Epithelial cell of prostate (primary cell): ENCODE measurements around the gene HIRIP3.
"Not testable (repeated sequence)": the region's sequence is repeated elsewhere in the genome, so short reads cannot be mapped to it uniquely, and the experiment has no call there.

Source experiments
- DNase-seq: peaks from one replicate; pipeline ENCODE4 v3.0.0-alpha.2; 2011; ENCODE audit warnings: low read depth, low spot score
- H3K27ac ChIP-seq: fragments of 450-650 bp; 2 replicates; pipeline ENCODE4 v1.5.1; 2017; ENCODE audit warnings: mild to moderate bottlenecking

HIRIP3 gene

GRCh38 chr16:29995324-29995910, at the start of gene HIRIP3:
HIRIP3 (minus strand) TSS chr16:29995617; CDS start chr16:29995605, 12 bp downstream.
- DNase-seq, result no peak
- peak within 1 kb of the TSS; percentile 74 for H3K27ac ChIP-seq

- DNase-seq, result no peak
- no peak overlapping the region for H3K27ac ChIP-seq
Measured at GRCh38 chr16:30041841-30042240, 46.4 kb upstream of the HIRIP3 start.

GRCh38 chr16:30040690-30041089, 45.3 kb upstream of the HIRIP3 start:
- not testable (repeated sequence) for H3K27ac ChIP-seq, DNase-seq

GRCh38 chr16:30040221-30040620, 44.8 kb upstream of the HIRIP3 start:
- no peak for DNase-seq
- no peak overlapping the region for H3K27ac ChIP-seq

- no peak overlapping the region for H3K27ac ChIP-seq
- DNase-seq, result no peak
Measured at GRCh38 chr16:30033270-30033669, 37.9 kb upstream of the HIRIP3 start.

- no peak for DNase-seq
Measured at GRCh38 chr16:30032083-30032819, 36.8 kb upstream of the HIRIP3 start.

GRCh38 chr16:30031477-30031918, 36.1 kb upstream of the HIRIP3 start:
- no peak overlapping the region for H3K27ac ChIP-seq

More at GRCh38 chr16:30032083-30032819, 36.8 kb upstream of the HIRIP3 start:
- H3K27ac ChIP-seq, result no peak overlapping the region

GRCh38 chr16:30030841-30031413, 35.5 kb upstream of the HIRIP3 start, which contains the start of gene TLCD3B:
TLCD3B (minus strand) TSS chr16:30031271; CDS start chr16:30030527, 744 bp downstream.
- DNase-seq, result no peak
- H3K27ac ChIP-seq, result no peak within 1 kb of the TSS

More at GRCh38 chr16:30031477-30031918, 36.1 kb upstream of the HIRIP3 start:
- no peak for DNase-seq

- DNase-seq, result no peak
- H3K27ac ChIP-seq, result no peak overlapping the region
Measured at GRCh38 chr16:30030011-30030685, 34.7 kb upstream of the HIRIP3 start.

- H3K27ac ChIP-seq, result no peak overlapping the region
- DNase-seq, result no peak
Measured at GRCh38 chr16:30028438-30029076, 33.1 kb upstream of the HIRIP3 start.

GRCh38 chr16:30027588-30028437, 32.4 kb upstream of the HIRIP3 start:
- no peak for DNase-seq
- no peak overlapping the region for H3K27ac ChIP-seq

GRCh38 chr16:30026449-30026848, 31.0 kb upstream of the HIRIP3 start:
- H3K27ac ChIP-seq, result no peak overlapping the region
- no peak for DNase-seq

- DNase-seq, result no peak
- H3K27ac ChIP-seq, result no peak overlapping the region
Measured at GRCh38 chr16:30025574-30025973, 30.2 kb upstream of the HIRIP3 start.

GRCh38 chr16:30025156-30025555, 29.7 kb upstream of the HIRIP3 start:
- no peak for DNase-seq

GRCh38 chr16:30024451-30024850, 29.0 kb upstream of the HIRIP3 start:
- DNase-seq, result no peak
- no peak overlapping the region for H3K27ac ChIP-seq

More at GRCh38 chr16:30025156-30025555, 29.7 kb upstream of the HIRIP3 start:
- no peak overlapping the region for H3K27ac ChIP-seq

- DNase-seq, result no peak
- H3K27ac ChIP-seq, result no peak overlapping the region
Measured at GRCh38 chr16:30023586-30023985, 28.2 kb upstream of the HIRIP3 start.

- no peak within 1 kb of the TSS for H3K27ac ChIP-seq
- DNase-seq, result no peak
Measured at GRCh38 chr16:30022887-30023286, 27.5 kb upstream of the HIRIP3 start, which contains the start of gene C16orf92. C16orf92 (plus strand) TSS chr16:30023198; CDS start chr16:30023341, 143 bp downstream.

- H3K27ac ChIP-seq, result no peak overlapping the region
- DNase-seq, result no peak
Measured at GRCh38 chr16:30018731-30019158, 23.3 kb upstream of the HIRIP3 start.

- not testable (repeated sequence) for H3K27ac ChIP-seq, DNase-seq
Measured at GRCh38 chr16:30017937-30018336, 22.5 kb upstream of the HIRIP3 start.
